OCI-LY1 (cell line): ENCODE measurements around the gene SRP19.

Experiments used
- H2AFZ ChIP-seq: fragments of 200-600 bp; sonication (generic), shearing (Covaris generic); 2 replicates; pipeline ENCODE4 v1.6.0; 2014; ENCODE audit warnings: antibody characterized with exemption, mild to moderate bottlenecking, low read length
- H3F3A ChIP-seq: fragments of 200-600 bp; sonication (generic), shearing (Covaris generic); 2 replicates; pipeline ENCODE4 v1.6.0; 2014; ENCODE audit warnings: mild to moderate bottlenecking, antibody characterized with exemption, low read length, moderate library complexity; ENCODE audit not compliant: insufficient read depth
- H3K27ac ChIP-seq: fragments of 200-600 bp; sonication (generic); 2 replicates; pipeline ENCODE4 v1.5.1; 2014; ENCODE audit warnings: low read length, mixed run types, mild to moderate bottlenecking, low read depth; ENCODE audit not compliant: poor library complexity, severe bottlenecking
- H3K27me3 ChIP-seq: fragments of 200-600 bp; sonication (generic); 2 replicates; pipeline ENCODE4 v1.6.0; 2014; ENCODE audit warnings: antibody characterized with exemption, mild to moderate bottlenecking, low read length, moderate library complexity; ENCODE audit not compliant: insufficient read depth
- H3K36me3 ChIP-seq: fragments of 200-600 bp; sonication (generic); 2 replicates; pipeline ENCODE4 v1.6.1; 2014; ENCODE audit warnings: mild to moderate bottlenecking, antibody characterized with exemption, low read length, moderate library complexity, mixed read lengths; ENCODE audit not compliant: insufficient read depth
- H3K4me1 ChIP-seq: fragments of 200-600 bp; sonication (generic); 2 replicates; pipeline ENCODE4 v1.5.1; 2014; ENCODE audit warnings: mild to moderate bottlenecking, low read length, moderate library complexity; ENCODE audit not compliant: insufficient read depth, severe bottlenecking
- H3K4me2 ChIP-seq: fragments of 200-600 bp; sonication (generic), shearing (Covaris generic); 2 replicates; pipeline ENCODE4 v1.6.1; 2014; ENCODE audit warnings: low read length
- H3K4me3 ChIP-seq: fragments of 200-600 bp; sonication (generic); 2 replicates; pipeline ENCODE4 v1.5.1; 2014; ENCODE audit warnings: low read length, low read depth, mild to moderate bottlenecking, mixed read lengths; ENCODE audit not compliant: poor library complexity, severe bottlenecking
- H3K79me2 ChIP-seq: fragments of 200-600 bp; shearing (Covaris generic); 2 replicates; pipeline ENCODE4 v1.6.1; 2016; ENCODE audit warnings: mixed run types, low read length, mixed read lengths; ENCODE audit not compliant: insufficient read depth
- H3K9ac ChIP-seq: fragments of 200-600 bp; sonication (generic), shearing (Covaris generic); 2 replicates; pipeline ENCODE4 v1.6.1; 2014; ENCODE audit warnings: mild to moderate bottlenecking, low read length, mixed read lengths
- H3K9me2 ChIP-seq: fragments of 200-600 bp; sonication (generic), shearing (Covaris generic); 2 replicates; pipeline ENCODE4 v1.6.1; 2014; ENCODE audit warnings: low read depth, mild to moderate bottlenecking, low read length, mixed read lengths
- H3K9me3 ChIP-seq: fragments of 200-600 bp; shearing (Covaris generic); 2 replicates; pipeline ENCODE4 v1.6.1; 2014; ENCODE audit warnings: low read length, mixed read lengths
- H4K20me1 ChIP-seq: fragments of 200-600 bp; sonication (generic), shearing (Covaris generic); 2 replicates; pipeline ENCODE4 v1.6.0; 2016; ENCODE audit warnings: mild to moderate bottlenecking, low read length; ENCODE audit not compliant: insufficient read depth
- CTCF ChIP-seq: fragments of 200-600 bp; sonication (generic), shearing (Covaris generic); IDR thresholded peaks from 2 replicates; pipeline ENCODE4 v1.5.1; 2017; ENCODE audit warnings: mild to moderate bottlenecking, antibody characterized with exemption, low read length, moderate library complexity, mixed read lengths
- EZH2 ChIP-seq: fragments of 200-600 bp; sonication (generic), shearing (Covaris generic); IDR thresholded peaks from 2 replicates; pipeline ENCODE4 v1.8.0; 2017; ENCODE audit warnings: borderline replicate concordance, mixed run types, mild to moderate bottlenecking, antibody characterized with exemption, low read length, moderate library complexity, mixed read lengths

The SRP19 gene

DNA sequence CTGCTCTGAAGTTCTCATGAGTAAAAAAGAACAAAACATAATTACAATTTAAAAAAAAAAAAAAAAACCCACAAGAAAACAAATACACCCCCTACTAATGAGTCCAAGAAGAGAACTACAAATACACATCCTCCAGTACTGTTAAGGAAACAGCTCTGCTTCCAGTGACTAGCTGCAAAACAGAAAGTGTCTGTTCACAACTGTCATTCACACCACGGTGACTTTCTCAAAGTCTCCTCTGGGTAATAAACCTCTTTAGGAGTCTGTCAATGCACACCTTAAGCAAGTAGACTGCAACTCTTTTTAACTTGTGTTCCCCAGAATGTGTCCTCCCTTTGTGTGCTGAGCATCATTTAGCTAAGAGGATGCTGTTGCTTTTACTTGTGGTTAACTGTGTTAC is 54.7 kb downstream of the SRP19 start:
- Histone ChIP-seq H3K27ac (no peak overlapping the region), H3K79me2 (no peaks in the 10 kb centered on the region)

GRCh38 chr5:112917453-112917995 is 56.4 kb downstream of the SRP19 start:
- no peaks in the 10 kb centered on the region for H3K9me3 ChIP-seq
- no peak overlapping the region for H3K4me2 ChIP-seq
- H3K27ac ChIP-seq, result no peak overlapping the region
- no peaks in the 10 kb centered on the region for H3K79me2 ChIP-seq
- no peaks in the 10 kb centered on the region for H4K20me1 ChIP-seq
- no peaks in the 10 kb centered on the region for H3F3A ChIP-seq
- H3K9me2 ChIP-seq, result no peaks in the 10 kb centered on the region
- TF ChIP-seq CTCF (peak; percentile 58), EZH2 (no peak)
- no peak overlapping the region for H3K9ac ChIP-seq
- H3K36me3 ChIP-seq, result peaks cover 67% of the 10 kb centered on the region
- H3K4me1 ChIP-seq, result peaks cover 28% of the 10 kb centered on the region
- H3K27me3 ChIP-seq, result no peaks in the 10 kb centered on the region
- no peak overlapping the region for H3K4me3 ChIP-seq
- H2AFZ ChIP-seq, result no peak overlapping the region

More for the DNA sequence above, 54.7 kb downstream of the SRP19 start:
- no peaks in the 10 kb centered on the region for H3K27me3 ChIP-seq
- H3K36me3 ChIP-seq, result peaks cover 73% of the 10 kb centered on the region
- no peaks in the 10 kb centered on the region for H3F3A ChIP-seq
- H3K4me1 ChIP-seq, result peaks cover 21% of the 10 kb centered on the region
- no peak overlapping the region for H2AFZ ChIP-seq
- H3K9me3 ChIP-seq, result no peaks in the 10 kb centered on the region
- no peaks in the 10 kb centered on the region for H4K20me1 ChIP-seq
- no peak overlapping the region for H3K9ac ChIP-seq
- no peak overlapping the region for H3K4me3 ChIP-seq
- H3K4me2 ChIP-seq, result no peak overlapping the region
- TF ChIP-seq EZH2 (no peak), CTCF (no peak)
- no peaks in the 10 kb centered on the region for H3K9me2 ChIP-seq

DNA sequence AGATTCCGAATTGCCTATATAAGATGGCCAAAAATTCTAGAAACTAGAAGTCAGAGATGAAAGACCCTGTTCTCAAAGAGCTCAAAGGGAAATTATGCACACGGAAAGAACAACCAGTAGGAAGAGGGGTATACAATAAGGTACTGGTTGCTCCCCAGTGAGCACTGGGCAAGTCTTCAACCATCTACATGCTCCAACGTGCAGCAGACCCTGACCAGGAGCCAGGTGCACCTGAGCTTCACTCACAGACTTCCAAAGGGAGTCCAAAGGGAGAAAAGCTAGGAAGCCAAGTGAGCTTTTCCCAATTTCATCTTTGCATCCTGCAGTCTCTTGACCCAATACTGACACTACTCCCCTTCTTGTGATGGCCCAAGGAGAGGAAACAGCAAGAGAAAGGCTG is 57.0 kb downstream of the SRP19 start:
- no peaks in the 10 kb centered on the region for H4K20me1 ChIP-seq
- H3K9me2 ChIP-seq, result no peaks in the 10 kb centered on the region

More for the DNA sequence above, 57.0 kb downstream of the SRP19 start:
- Histone ChIP-seq H3F3A (no peaks in the 10 kb centered on the region), H3K27ac (no peak overlapping the region), H2AFZ (no peak overlapping the region), H3K36me3 (peaks cover 67% of the 10 kb centered on the region), H3K4me2 (no peak overlapping the region), H3K4me1 (peaks cover 34% of the 10 kb centered on the region), H3K9me3 (no peaks in the 10 kb centered on the region), H3K27me3 (no peaks in the 10 kb centered on the region), H3K9ac (no peak overlapping the region), H3K4me3 (no peak overlapping the region), H3K79me2 (no peaks in the 10 kb centered on the region)
- TF ChIP-seq EZH2, result no peak
- no peak for TF ChIP-seq CTCF
